Inflammatory macrophage treated with lipopolysaccharide for 1 hour (primary cell): ENCODE results near the gene MEX3C.

Experiments
- DNase-seq, 2 donors: peaks; one replicate each; pipeline ENCODE4 v3.0.0-alpha.2; 2020 to 2022

The MEX3C gene

GRCh38 chr18:51191128-51191717 lies 6.3 kb downstream of the MEX3C start:
- no peak for DNase-seq

GRCh38 chr18:51190000-51190399 lies 7.5 kb downstream of the MEX3C start:
- DNase-seq: no peak

GRCh38 chr18:51188024-51188701 lies 9.3 kb downstream of the MEX3C start:
- no peak for DNase-seq

GRCh38 chr18:51185075-51185474 lies 12.4 kb downstream of the MEX3C start:
- DNase-seq: peak in 1 of 2 donors; percentile 11

GRCh38 chr18:51184091-51184457 lies 13.4 kb downstream of the MEX3C start:
- DNase-seq: no peak

- no peak for DNase-seq
These were observed 13.9 kb downstream of the MEX3C start for GRCh38 chr18:51183372-51184090.

- DNase-seq: no peak
These were observed 14.7 kb downstream of the MEX3C start for GRCh38 chr18:51182824-51183223.

- DNase-seq: peak; percentile 56 to 58
These were observed 25.7 kb downstream of the MEX3C start for GRCh38 chr18:51171625-51172259.

GRCh38 chr18:51171223-51171622 lies 26.3 kb downstream of the MEX3C start:
- peak; percentile 40 to 45 for DNase-seq

GRCh38 chr18:51170664-51171063 lies 26.8 kb downstream of the MEX3C start:
- no peak for DNase-seq

GRCh38 chr18:51169731-51170130 lies 27.8 kb downstream of the MEX3C start:
- no peak for DNase-seq

- no peak for DNase-seq
These were observed 28.4 kb downstream of the MEX3C start for GRCh38 chr18:51168960-51169662.

GRCh38 chr18:51168026-51168742 lies 29.3 kb downstream of the MEX3C start:
- DNase-seq: no peak

- DNase-seq: no peak
These were observed 32.2 kb downstream of the MEX3C start for GRCh38 chr18:51165296-51165695.

GRCh38 chr18:51164761-51165281 lies 32.7 kb downstream of the MEX3C start:
- DNase-seq: no peak

- no peak for DNase-seq
These were observed 33.1 kb downstream of the MEX3C start for GRCh38 chr18:51164342-51164741.

- no peak for DNase-seq
These were observed 33.9 kb downstream of the MEX3C start for GRCh38 chr18:51163543-51163942.

- DNase-seq: no peak
These were observed 34.9 kb downstream of the MEX3C start for GRCh38 chr18:51162617-51163016.

- DNase-seq: no peak
These were observed 36.8 kb downstream of the MEX3C start for GRCh38 chr18:51160646-51161045.

GRCh38 chr18:51157215-51157614 lies 40.3 kb downstream of the MEX3C start:
- DNase-seq: no peak

- peak in 1 of 2 donors; percentile 13 for DNase-seq
These were observed 42.9 kb downstream of the MEX3C start for GRCh38 chr18:51154431-51155063.
